Kidney (tissue), 14 donors: ENCODE measurements around the gene MED10. TPM values are rescaled to one million over a fixed set of nuclear protein-coding genes. Genes with fewer than 3 reads are reported as not detected.

Experiments
- DNase-seq, 5 donors: peaks; one replicate each; pipeline ENCODE4 v3.0.0-alpha.2; 2013 to 2020
- FAIRE-seq: peaks from 2 replicates; lab custom pipeline; 2012; peaks lifted over from hg19 to GRCh38; lab: Jason Lieb, UNC
- H3K27ac ChIP-seq, 2 donors: one replicate each; pipeline ENCODE4 v1.7.0; 2013; ENCODE audit warnings: low read depth in 2 of 2, low read length in 2 of 2, inconsistent platforms in 1 of 2
- H3K27me3 ChIP-seq: one replicate; pipeline ENCODE4 v1.7.1; 2013; ENCODE audit warnings: low read length, inconsistent platforms; ENCODE audit not compliant: control insufficient read depth, insufficient read depth
- H3K36me3 ChIP-seq, 3 donors: one replicate each; pipeline versions ENCODE4 v1.7.0 to v1.7.1; 2013; ENCODE audit warnings: low read length in 3 of 3, control low read depth in 1 of 3, inconsistent platforms in 1 of 3; ENCODE audit not compliant: insufficient read depth in 3 of 3, control insufficient read depth in 2 of 3
- H3K4me1 ChIP-seq, 3 donors: one replicate each; pipeline versions ENCODE4 v1.7.0 to v1.7.1; 2013; ENCODE audit warnings: low read length in 3 of 3, inconsistent platforms in 1 of 3, low read depth in 1 of 3; ENCODE audit not compliant: control insufficient read depth in 2 of 3, insufficient read depth in 2 of 3
- H3K4me3 ChIP-seq, 3 donors: one replicate each; pipeline versions ENCODE4 v1.7.0 to v1.8.1; 2013; ENCODE audit warnings: low read length in 3 of 3, control low read depth in 1 of 3, inconsistent platforms in 1 of 3
- H3K9ac ChIP-seq, 3 donors: one replicate each; pipeline versions ENCODE4 v1.7.0 to v1.7.1; 2013; ENCODE audit warnings: low read length in 3 of 3, control low read depth in 1 of 3, inconsistent platforms in 1 of 3
- H3K9me3 ChIP-seq, 3 donors: one replicate each; pipeline versions ENCODE4 v1.7.0 to v1.7.1; 2013; ENCODE audit warnings: low read length in 3 of 3, control low read depth in 1 of 3, inconsistent platforms in 1 of 3; ENCODE audit not compliant: control insufficient read depth in 2 of 3, insufficient read depth in 1 of 3
- CTCF ChIP-seq: IDR thresholded peaks from 3 replicates; pipeline ENCODE4 v1.5.1; 2012; ENCODE audit warnings: mild to moderate bottlenecking, moderate library complexity, borderline replicate concordance; ENCODE audit not compliant: insufficient read depth; ENCODE audit errors: extremely low read depth
- intact Hi-C: fragments of 100-400 bp; cut with DNase I; formaldehyde crosslinking; loops from one replicate; pipeline ENCODE4 v1.11.1; 2022
- polyA plus RNA-seq: library from polyadenylated mRNA; stranded (reverse); fragments of 350-450 nt; fragmentation: Illumina TruSeq; extraction: RNeasy Lipid Tissue Mini Kit (QIAGEN cat#74804); gene quantifications from one replicate; pipeline ENCODE4 v1.2.3, GENCODE V29; 2014; ENCODE audit warnings: low read depth, low replicate concordance; ENCODE audit not compliant: insufficient read depth
- total RNA-seq: library from RNA; stranded (reverse); fragmentation: NEBNext Ultra II Directional; extraction: Animal tissue kit (Norgen Biotek cat#: 25700); gene quantifications from one replicate; pipeline ENCODE4 v1.2.1, GENCODE V29; 2021
- donor health status: control.
- donor health status: control.
- donor health status: control.
- donor health status: control.
- donor health status: control.
- donor health status: DM: yes; HTN: yes; CAD: no.
- donor health status: Normal renal cell carcinoma (clear cell type).

MED10 gene
- total and polyA plus RNA-seq, 2 donors from 2014 or later = 25.9 to 32.3 TPM

- TF ChIP-seq CTCF = no peak
- Histone ChIP-seq H3K9me3 (no peaks in the 10 kb centered on the region), H3K27ac (no peak overlapping the region), H3K36me3 (no peaks in the 10 kb centered on the region), H3K27me3 (no peaks in the 10 kb centered on the region), H3K4me1 (no peaks in the 10 kb centered on the region), H3K9ac (no peak overlapping the region), H3K4me3 (no peak overlapping the region)
- intact Hi-C loops = no loop called here
- FAIRE-seq = no peak
- DNase-seq = no peak
Observed at GRCh38 chr5:6389946-6390530, 11.7 kb upstream of the MED10 start.

- intact Hi-C loops = no loop called here
- H3K9me3 ChIP-seq = no peaks in the 10 kb centered on the region
- H3K27me3 ChIP-seq = no peaks in the 10 kb centered on the region
- no peak overlapping the region for H3K4me3 ChIP-seq
- no peaks in the 10 kb centered on the region for H3K36me3 ChIP-seq
- DNase-seq (no peak), FAIRE-seq (no peak)
- H3K9ac ChIP-seq = no peak overlapping the region
- H3K4me1 ChIP-seq = no peaks in the 10 kb centered on the region
- H3K27ac ChIP-seq = no peak overlapping the region
- no peak for TF ChIP-seq CTCF
Observed at GRCh38 chr5:6389397-6389796, 11.1 kb upstream of the MED10 start.

GRCh38 chr5:6387970-6388369 is 9.6 kb upstream of the MED10 start:
- H3K9me3 ChIP-seq = no peaks in the 10 kb centered on the region
- no peaks in the 10 kb centered on the region for H3K4me1 ChIP-seq
- no peak for TF ChIP-seq CTCF
- DNase-seq = no peak
- no peak overlapping the region for H3K4me3 ChIP-seq
- no peak for FAIRE-seq
- no peak overlapping the region for H3K27ac ChIP-seq
- no peaks in the 10 kb centered on the region for H3K27me3 ChIP-seq
- H3K36me3 ChIP-seq = no peaks in the 10 kb centered on the region
- intact Hi-C loops = no loop called here
- H3K9ac ChIP-seq = no peak overlapping the region

- DNase-seq = no peak
- FAIRE-seq = no peak
- intact Hi-C loops = no loop called here
- Histone ChIP-seq H3K27ac (no peak overlapping the region), H3K9ac (no peak overlapping the region), H3K9me3 (no peaks in the 10 kb centered on the region), H3K4me1 (no peaks in the 10 kb centered on the region), H3K36me3 (no peaks in the 10 kb centered on the region), H3K4me3 (no peak overlapping the region), H3K27me3 (no peaks in the 10 kb centered on the region)
- TF ChIP-seq CTCF = no peak
Observed at GRCh38 chr5:6386271-6386670, 7.9 kb upstream of the MED10 start.
